HCT116 (cell line): Measurements from ENCODE around the gene SHISA6. TPM values are rescaled to one million over a fixed set of nuclear protein-coding genes. Genes with fewer than 3 reads are reported as not detected.

Source experiments
- ATAC-seq: fragments of 200-7000 bp; cut with Tn5 transposase; 2 replicates; pipeline ENCODE4 v1.9.1; 2020; ENCODE audit warnings: mild to moderate bottlenecking, moderate library complexity
- BruUV-seq: library from RNA; stranded (reverse); fragments of 400-500 nt; replicated peaks from 2 replicates; lab custom pipeline; 2021; lab: Mats Ljungman, UMichigan
- CTCF ChIA-PET: fragments of 300-600 bp; sonication (Branson Sonifier 250); formaldehyde crosslinking; loops from one replicate; lab custom pipeline; 2021; ENCODE audit warnings: antibody characterized with exemption; lab: Charles Lee
- POLR2A ChIA-PET: fragments of 300-600, 350-600 bp; sonication (Branson Sonifier 250); formaldehyde crosslinking; loops from one replicate; lab custom pipeline; 2021; ENCODE audit warnings: antibody characterized with exemption; lab: Charles Lee
- RAD21 ChIA-PET, 2 experiments: fragments of 300-600 bp; sonication (Branson Sonifier 250); formaldehyde crosslinking; loops; one replicate each; lab custom pipeline; 2023; ENCODE audit warnings: low total read pairs in 2 of 2; ENCODE audit not compliant: uncharacterized antibody in 2 of 2, unreplicated experiment in 2 of 2, low non-redundant PET in 1 of 2; lab: Charles Lee
- DNase-seq: peaks from one replicate; pipeline ENCODE4 v3.0.0-alpha.2; 2010; ENCODE audit warnings: low read depth, low spot score
- H2AFZ ChIP-seq: fragments of 200-600 bp; shearing (Covaris generic), sonication (generic); 2 replicates; pipeline ENCODE4 v1.6.1; 2017; ENCODE audit warnings: low read depth, mixed run types, mixed read lengths, antibody characterized with exemption, low read length; ENCODE audit not compliant: poor library complexity, severe bottlenecking
- H3K27ac ChIP-seq: 2 replicates; pipeline ENCODE4 v1.5.1; 2012; ENCODE audit warnings: low read depth, low read length
- H3K27me3 ChIP-seq: fragments of 200-600 bp; sonication (generic); 2 replicates; pipeline ENCODE4 v1.6.1; 2016; ENCODE audit warnings: mixed run types, low read length, mixed read lengths; ENCODE audit not compliant: insufficient read depth
- H3K36me3 ChIP-seq, 2 experiments: fragments of 200-500 bp in 1 of 2; fragments of 200-600 bp in 1 of 2; sonication (Bioruptor generic) in 1 of 2; sonication (generic) in 1 of 2; 2 replicates each; pipeline versions ENCODE4 v1.5.1 to v1.6.1; 2014 to 2016; ENCODE audit warnings: low read length in 2 of 2, inconsistent platforms in 1 of 2, mixed read lengths in 1 of 2, mixed run types in 1 of 2; ENCODE audit not compliant: insufficient read depth in 2 of 2, control insufficient read depth in 1 of 2
- H3K4me1 ChIP-seq, 2 experiments: fragments of 200-600 bp in 1 of 2; sonication (generic) in 1 of 2; 2 replicates each; pipeline versions ENCODE4 v1.5.1 to v1.6.1; 2012 to 2017; ENCODE audit warnings: low read length in 2 of 2, inconsistent platforms in 1 of 2, mild to moderate bottlenecking in 1 of 2, mixed read lengths in 1 of 2, mixed run types in 1 of 2, moderate library complexity in 1 of 2; ENCODE audit not compliant: insufficient read depth in 2 of 2, control insufficient read depth in 1 of 2
- H3K4me2 ChIP-seq: fragments of 200-600 bp; sonication (generic); 2 replicates; pipeline ENCODE4 v1.6.1; 2017; ENCODE audit warnings: mixed run types, low read length, mixed read lengths
- H3K4me3 ChIP-seq, 2 experiments: fragments of 200-600 bp in 1 of 2; sonication (generic) in 1 of 2; replicated peaks in 1 of 2; 2 replicates each; pipeline ENCODE4 v1.5.1; 2011 to 2016; ENCODE audit warnings: low read length in 2 of 2, control low read depth in 1 of 2, low read depth in 1 of 2, mild to moderate bottlenecking in 1 of 2, mixed read lengths in 1 of 2, mixed run types in 1 of 2
- H3K79me2 ChIP-seq: fragments of 200-600 bp; sonication (generic); 2 replicates; pipeline ENCODE4 v1.6.1; 2017; ENCODE audit warnings: mild to moderate bottlenecking, mixed run types, low read length, moderate library complexity, mixed read lengths; ENCODE audit not compliant: insufficient read depth
- H3K9ac ChIP-seq: fragments of 200-600 bp; sonication (generic); 2 replicates; pipeline ENCODE4 v1.6.1; 2016; ENCODE audit warnings: low read length, mixed read lengths
- H3K9me2 ChIP-seq: fragments of 200-600 bp; sonication (generic), shearing (Covaris generic); 2 replicates; pipeline ENCODE4 v1.6.1; 2017; ENCODE audit warnings: mixed run types, mild to moderate bottlenecking, moderate library complexity; ENCODE audit not compliant: insufficient read depth
- H3K9me3 ChIP-seq, 2 experiments: fragments of 200-500 bp in 1 of 2; fragments of 200-600 bp in 1 of 2; sonication (Bioruptor generic) in 1 of 2; sonication (generic) in 1 of 2; 2 replicates each; pipeline ENCODE4 v1.6.1; 2014 to 2017; ENCODE audit warnings: low read length in 2 of 2, mixed read lengths in 2 of 2, inconsistent platforms in 1 of 2, low read depth in 1 of 2, mild to moderate bottlenecking in 1 of 2, mixed run types in 1 of 2, moderate library complexity in 1 of 2; ENCODE audit not compliant: control insufficient read depth in 1 of 2, insufficient read depth in 1 of 2
- H4K20me1 ChIP-seq: fragments of 200-600 bp; sonication (generic), shearing (Covaris generic); 2 replicates; pipeline ENCODE4 v1.6.1; 2017; ENCODE audit warnings: mixed run types, mild to moderate bottlenecking, moderate library complexity; ENCODE audit not compliant: insufficient read depth
- ATF3 ChIP-seq: IDR thresholded peaks from 2 replicates; pipeline ENCODE4 v1.6.1; 2012
- CBX3 ChIP-seq: IDR thresholded peaks from 2 replicates; pipeline ENCODE4 v1.6.1; 2012; ENCODE audit warnings: low read depth
- CTCF ChIP-seq, 3 experiments: fragments of 200-600 bp in 1 of 3; sonication (generic) in 1 of 3; IDR thresholded peaks in 2 of 3; conservative IDR thresholded peaks in 1 of 3; 2 replicates each; pipeline ENCODE4 v1.5.1; 2012 to 2017; ENCODE audit warnings: low read depth in 2 of 3, low read length in 2 of 3, antibody characterized with exemption in 1 of 3, borderline replicate concordance in 1 of 3, control low read depth in 1 of 3, mild to moderate bottlenecking in 1 of 3, mixed read lengths in 1 of 3, mixed run types in 1 of 3, moderate library complexity in 1 of 3; ENCODE audit not compliant: insufficient read depth in 1 of 3
- EGR1 ChIP-seq: IDR thresholded peaks from 2 replicates; pipeline ENCODE4 v1.6.1; 2012; ENCODE audit warnings: low read depth
- ELF1 ChIP-seq: IDR thresholded peaks from 2 replicates; pipeline ENCODE4 v1.6.1; 2012; ENCODE audit warnings: low read depth, borderline replicate concordance
- FOSL1 ChIP-seq: IDR thresholded peaks from 2 replicates; pipeline ENCODE4 v1.6.1; 2012; ENCODE audit warnings: low read depth
- POLR2AphosphoS5 ChIP-seq: IDR thresholded peaks from 2 replicates; pipeline ENCODE4 v1.6.1; 2011; ENCODE audit warnings: mild to moderate bottlenecking, low read depth, low read length, moderate library complexity
- TCF7L2 ChIP-seq: IDR thresholded peaks from 2 replicates; pipeline ENCODE4 v1.7.0; 2011; ENCODE audit warnings: borderline replicate concordance, inconsistent platforms; ENCODE audit not compliant: insufficient read depth, insufficient read length; ENCODE audit errors: extremely low read depth
- ZBTB33 ChIP-seq: IDR thresholded peaks from 2 replicates; pipeline ENCODE4 v1.6.1; 2011; ENCODE audit warnings: mild to moderate bottlenecking, low read length, moderate library complexity; ENCODE audit not compliant: insufficient replicate concordance; ENCODE audit errors: extremely low read depth
- intact Hi-C: fragments of 100-400 bp; cut with micrococcal nuclease; formaldehyde crosslinking; loops from 2 replicates; pipeline ENCODE4 v1.10.0; 2022
- total RNA-seq: library from RNA; stranded (reverse); gene quantifications from one replicate; pipeline ENCODE4 v1.2.1, GENCODE V29; 2021; ENCODE audit not compliant: unreplicated experiment
- TF ChIP-seq, protein P1 (sequence below): IDR thresholded peaks from 2 replicates; pipeline ENCODE4 v1.6.1; 2012

Gene SHISA6
- total RNA-seq, 1 experiment from 2014 or later = not detected

DNA sequence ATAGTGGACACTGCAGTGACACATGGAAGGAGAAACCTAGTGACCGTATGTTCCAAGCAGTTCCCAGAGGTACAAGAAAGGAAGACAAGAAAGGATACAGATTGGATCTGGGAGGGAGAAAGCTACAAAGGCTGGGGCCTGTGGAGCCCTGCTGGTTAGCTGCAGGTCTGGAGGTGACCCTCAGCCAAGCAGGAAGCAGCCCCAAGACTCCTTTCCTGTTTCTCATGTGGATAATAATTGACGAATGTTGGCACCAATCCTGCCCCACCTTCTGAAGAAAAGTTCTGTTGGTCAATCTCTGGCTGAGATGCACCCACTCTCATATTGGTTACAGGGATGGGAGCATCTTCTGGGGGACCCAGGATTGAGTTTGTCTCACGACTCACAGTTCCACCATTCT lies 99.8 kb downstream of the SHISA6 start:
- no peak overlapping the region for H3K9ac ChIP-seq
- H3K9me2 ChIP-seq = no peaks in the 10 kb centered on the region
- no peaks in the 10 kb centered on the region for H3K4me1 ChIP-seq
- TF ChIP-seq, protein P1, sequence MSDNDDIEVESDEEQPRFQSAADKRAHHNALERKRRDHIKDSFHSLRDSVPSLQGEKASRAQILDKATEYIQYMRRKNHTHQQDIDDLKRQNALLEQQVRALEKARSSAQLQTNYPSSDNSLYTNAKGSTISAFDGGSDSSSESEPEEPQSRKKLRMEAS = no peak
- TF ChIP-seq POLR2AphosphoS5 (no peak), ZBTB33 (no peak), EGR1 (no peak), ELF1 (no peak), TCF7L2 (no peak)
- peaks cover 0 to 28% of the 10 kb centered on the region in 2 experiments; a peak in 2 of 4 replicates for H3K9me3 ChIP-seq
- H3K36me3 ChIP-seq = no peaks in the 10 kb centered on the region
- RAD21 ChIA-PET = no interaction called here
- H4K20me1 ChIP-seq = no peaks in the 10 kb centered on the region
- no peak overlapping the region for H3K4me3 ChIP-seq
- BruUV-seq = no TSS peak
- ATAC-seq (no peak), DNase-seq (no peak)
- no peaks in the 10 kb centered on the region for H3K27me3 ChIP-seq
- no peak overlapping the region for H2AFZ ChIP-seq
- no peaks in the 10 kb centered on the region for H3K79me2 ChIP-seq
- H3K27ac ChIP-seq = no peak overlapping the region
- H3K4me2 ChIP-seq = no peak overlapping the region
- POLR2A ChIA-PET = no interaction called here
- intact Hi-C loops = no loop called here
- CTCF ChIA-PET = no interaction called here

GRCh38 chr17:11342138-11342537 lies 101.1 kb downstream of the SHISA6 start:
- Histone ChIP-seq H3K4me3 (no peak overlapping the region), H3K9ac (no peak overlapping the region), H3K36me3 (no peaks in the 10 kb centered on the region), H3K4me2 (no peak overlapping the region), H2AFZ (no peak overlapping the region), H3K9me2 (no peaks in the 10 kb centered on the region), H3K4me1 (no peaks in the 10 kb centered on the region), H3K9me3 (peaks cover 0 to 30% of the 10 kb centered on the region in 2 experiments; a peak in 2 of 4 replicates), H4K20me1 (no peaks in the 10 kb centered on the region), H3K27ac (no peak overlapping the region), H3K27me3 (no peaks in the 10 kb centered on the region), H3K79me2 (no peaks in the 10 kb centered on the region)
- ChIA-PET RAD21 (no interaction called here), CTCF (no interaction called here), POLR2A (no interaction called here)
- DNase-seq = no peak
- BruUV-seq = no TSS peak
- TF ChIP-seq CTCF (IDR thresholded peaks at IDR 0.05 in 2 of 3, conservative IDR thresholded peaks at IDR 0.05 in 1 of 3; ENCODE audit: borderline replicate concordance in 1 of 3, insufficient read depth in 1 of 3, low read depth in 2 of 3, low read length in 2 of 3) = no peak
- no peak for TF ChIP-seq ATF3
- no peak for TF ChIP-seq POLR2AphosphoS5
- no peak for TF ChIP-seq CBX3
- no peak for TF ChIP-seq TCF7L2
- TF ChIP-seq FOSL1 = no peak
- ATAC-seq = no peak
- intact Hi-C loops = no loop called here
